H9 (cell line): ENCODE measurements around the gene ZC3H8. TPM values are rescaled to one million over a fixed set of nuclear protein-coding genes. Genes with fewer than 3 reads are reported as not detected.

ENCODE experiments used
- DNase-seq: peaks from one replicate; pipeline ENCODE4 v3.0.0-alpha.2; 2017
- H2AFZ ChIP-seq: one replicate; pipeline ENCODE4 v1.6.1; 2013; ENCODE audit warnings: mild to moderate bottlenecking, low read length, control low read depth, moderate library complexity
- H2AK5ac ChIP-seq: 2 replicates; pipeline ENCODE4 v1.6.1; 2013; ENCODE audit warnings: low read length, control low read depth, mixed read lengths; ENCODE audit not compliant: insufficient read length
- H2BK120ac ChIP-seq: one replicate; pipeline ENCODE4 v1.6.1; 2013; ENCODE audit warnings: low read depth, mild to moderate bottlenecking, low read length, control low read depth, inconsistent platforms; ENCODE audit not compliant: poor library complexity, severe bottlenecking
- H2BK12ac ChIP-seq: 2 replicates; pipeline ENCODE4 v1.6.1; 2013; ENCODE audit warnings: low read length, control low read depth, mixed read lengths, low read depth; ENCODE audit not compliant: insufficient read length
- H2BK15ac ChIP-seq: 2 replicates; pipeline ENCODE4 v1.6.1; 2013; ENCODE audit warnings: low read depth, low read length, control low read depth
- H2BK20ac ChIP-seq: one replicate; pipeline ENCODE4 v1.6.1; 2013; ENCODE audit warnings: low read depth, mild to moderate bottlenecking, low read length, control low read depth, inconsistent platforms; ENCODE audit not compliant: poor library complexity, severe bottlenecking
- H2BK5ac ChIP-seq: 2 replicates; pipeline ENCODE4 v1.6.1; 2013; ENCODE audit warnings: low read length, control low read depth, mixed read lengths; ENCODE audit not compliant: insufficient read length
- H3K14ac ChIP-seq: 2 replicates; pipeline ENCODE4 v1.6.1; 2013; ENCODE audit warnings: low read length, control low read depth; ENCODE audit not compliant: insufficient read depth
- H3K18ac ChIP-seq: 2 replicates; pipeline ENCODE4 v1.6.1; 2013; ENCODE audit warnings: low read depth, mild to moderate bottlenecking, mixed read lengths, low read length, control low read depth; ENCODE audit not compliant: insufficient read length
- H3K23ac ChIP-seq: 2 replicates; pipeline ENCODE4 v1.6.1; 2013; ENCODE audit warnings: low read length, control low read depth, mixed read lengths, low read depth; ENCODE audit not compliant: insufficient read length
- H3K23me2 ChIP-seq: 2 replicates; pipeline ENCODE4 v1.6.1; 2013; ENCODE audit warnings: low read depth, mild to moderate bottlenecking, mixed read lengths, low read length, control low read depth; ENCODE audit not compliant: insufficient read length, poor library complexity, severe bottlenecking
- H3K27ac ChIP-seq: 2 replicates; pipeline ENCODE4 v1.5.1; 2013; ENCODE audit warnings: low read length, control low read depth, mixed read lengths, low read depth; ENCODE audit not compliant: insufficient read length
- H3K27me3 ChIP-seq: 2 replicates; pipeline ENCODE4 v1.6.1; 2013; ENCODE audit warnings: low read length, control low read depth, inconsistent platforms; ENCODE audit not compliant: insufficient read depth
- H3K4ac ChIP-seq: 2 replicates; pipeline ENCODE4 v1.6.1; 2013; ENCODE audit warnings: low read depth, mild to moderate bottlenecking, control low read depth, inconsistent platforms, low read length, moderate library complexity
- H3K4me1 ChIP-seq: 2 replicates; pipeline ENCODE4 v1.6.1; 2013; ENCODE audit warnings: low read length, control low read depth, inconsistent platforms; ENCODE audit not compliant: insufficient read depth
- H3K4me2 ChIP-seq: 2 replicates; pipeline ENCODE4 v1.6.1; 2013; ENCODE audit warnings: low read length, control low read depth, mixed read lengths; ENCODE audit not compliant: insufficient read length, insufficient read depth
- H3K56ac ChIP-seq: 2 replicates; pipeline ENCODE4 v1.6.1; 2013; ENCODE audit warnings: low read depth, mild to moderate bottlenecking, mixed read lengths, low read length, control low read depth; ENCODE audit not compliant: insufficient read length
- H3K79me1 ChIP-seq: 2 replicates; pipeline ENCODE4 v1.6.1; 2013; ENCODE audit warnings: low read depth, mild to moderate bottlenecking, moderate library complexity, low read length, control low read depth, inconsistent platforms; ENCODE audit not compliant: insufficient read depth, poor library complexity, severe bottlenecking
- H3K79me2 ChIP-seq: 2 replicates; pipeline ENCODE4 v1.6.1; 2013; ENCODE audit warnings: low read length, control low read depth, inconsistent platforms; ENCODE audit not compliant: insufficient read depth
- H3K9ac ChIP-seq: 2 replicates; pipeline ENCODE4 v1.6.1; 2013; ENCODE audit warnings: low read length, control low read depth, mixed read lengths; ENCODE audit not compliant: insufficient read length; ENCODE audit errors: extremely low read depth
- H3K9me3 ChIP-seq: one replicate; pipeline ENCODE4 v1.6.1; 2013; ENCODE audit warnings: low read depth, low read length, inconsistent platforms; ENCODE audit not compliant: control insufficient read depth
- H3T11ph ChIP-seq: one replicate; pipeline ENCODE4 v1.6.1; 2013; ENCODE audit warnings: mild to moderate bottlenecking, low read length, control low read depth, inconsistent platforms
- H4K20me1 ChIP-seq: one replicate; pipeline ENCODE4 v1.6.1; 2013; ENCODE audit not compliant: control insufficient read depth, insufficient read length, insufficient read depth
- H4K5ac ChIP-seq: 2 replicates; pipeline ENCODE4 v1.6.1; 2013; ENCODE audit warnings: low read depth, mild to moderate bottlenecking, mixed read lengths, low read length, control low read depth; ENCODE audit not compliant: insufficient read length
- H4K8ac ChIP-seq: replicated peaks from 2 replicates; pipeline ENCODE4 v1.6.1; 2013; ENCODE audit warnings: low read length, control low read depth, mixed read lengths, low read depth; ENCODE audit not compliant: insufficient read length
- H4K91ac ChIP-seq: 2 replicates; pipeline ENCODE4 v1.6.1; 2013; ENCODE audit warnings: low read depth, mild to moderate bottlenecking, moderate library complexity, mixed read lengths, low read length, control low read depth; ENCODE audit not compliant: insufficient read length
- H3K27ac Mint-ChIP-seq, 3 experiments: 2 replicates in 2 of 3; 3 replicates in 1 of 3; pipeline ENCODE4 v1.8.0; 2020 to 2021; ENCODE audit warnings: mixed read lengths in 3 of 3, mild to moderate bottlenecking in 1 of 3, moderate library complexity in 1 of 3
- H3K27me3 Mint-ChIP-seq: 2 replicates; pipeline ENCODE4 v1.8.0; 2021; ENCODE audit warnings: low read depth, mild to moderate bottlenecking, moderate library complexity, mixed read lengths
- H3K36me3 Mint-ChIP-seq, 3 experiments: 2 replicates in 2 of 3; 3 replicates in 1 of 3; pipeline ENCODE4 v1.8.0; 2020 to 2021; ENCODE audit warnings: low read depth in 3 of 3, mixed read lengths in 3 of 3; ENCODE audit not compliant: insufficient read depth in 1 of 3
- H3K4me1 Mint-ChIP-seq, 2 experiments: 2 replicates each; pipeline ENCODE4 v1.8.0; 2020; ENCODE audit warnings: mixed read lengths in 2 of 2
- H3K4me3 Mint-ChIP-seq, 2 experiments: 2 replicates in 1 of 2; 3 replicates in 1 of 2; pipeline ENCODE4 v1.8.0; 2020 to 2021; ENCODE audit warnings: mild to moderate bottlenecking in 2 of 2, mixed read lengths in 2 of 2, moderate library complexity in 1 of 2
- H3K9me3 Mint-ChIP-seq, 2 experiments: 2 replicates in 1 of 2; 3 replicates in 1 of 2; pipeline ENCODE4 v1.8.0; 2020; ENCODE audit warnings: mild to moderate bottlenecking in 2 of 2, mixed read lengths in 2 of 2, moderate library complexity in 1 of 2
- CTCF ChIP-seq: fragments of 200-600 bp; sonication (generic); conservative IDR thresholded peaks from 3 replicates; pipeline ENCODE4 v1.8.0; 2021; ENCODE audit warnings: antibody characterized with exemption, mild to moderate bottlenecking
- WGBS: extraction: QIAGEN DNeasy Blood & Tissue Kit; methylation state at CpG from one replicate; pipeline ENCODE4 v1.1.7; 2013; ENCODE audit warnings: missing lambda C conversion rate, low lambda C conversion rate, mixed read lengths; ENCODE audit not compliant: insufficient read length; ENCODE audit errors: extremely low coverage; 5-methylcytosine and 5-hydroxymethylcytosine counted together
- total RNA-seq: library from RNA; stranded (reverse); gene quantifications from 2 replicates; pipeline ENCODE4 v1.2.1, GENCODE V29; 2021

Gene ZC3H8
- total RNA-seq, 1 experiment from 2014 or later, result 6.9 TPM

- no peak overlapping the region for H3K14ac ChIP-seq
- no peak overlapping the region for H3K56ac ChIP-seq
- no peaks in the 10 kb centered on the region for H3K79me2 ChIP-seq
- no peak overlapping the region for H2BK15ac ChIP-seq
- no CpG with 5 or more reads among the region's 4 CpGs for WGBS
- Mint-ChIP-seq H3K4me1 (peaks cover 3 to 6% of the 10 kb centered on the region in 2 experiments; a peak in 2 of 4 replicates), H3K9me3 (no peaks in the 10 kb centered on the region; a peak in 1 of 5 replicates), H3K36me3 (peaks cover 0 to 4% (median 0%) of the 10 kb centered on the region in 3 experiments; a peak in 1 of 7 replicates), H3K27ac (no peak overlapping the region; a peak in 1 of 7 replicates), H3K4me3 (no peak overlapping the region), H3K27me3 (no peaks in the 10 kb centered on the region)
- no peak overlapping the region for H3K18ac ChIP-seq
- no peak overlapping the region for H3K4me2 ChIP-seq
- TF ChIP-seq CTCF, result no peak
- no peak overlapping the region for H3K9ac ChIP-seq
- no peaks in the 10 kb centered on the region for H3K79me1 ChIP-seq
- H4K20me1 ChIP-seq, result no peaks in the 10 kb centered on the region
- no peaks in the 10 kb centered on the region for H3K9me3 ChIP-seq
- H2BK20ac ChIP-seq, result no peak overlapping the region
- no peak overlapping the region for H3K27ac ChIP-seq
- H3K23ac ChIP-seq, result no peak overlapping the region
- H2AK5ac ChIP-seq, result no peak overlapping the region
- H4K8ac ChIP-seq, result no peak overlapping the region
- H4K5ac ChIP-seq, result no peak overlapping the region
- no peaks in the 10 kb centered on the region for H3K4me1 ChIP-seq
- no peak overlapping the region for H3T11ph ChIP-seq
- H2BK120ac ChIP-seq, result no peak overlapping the region
- H3K23me2 ChIP-seq, result no peaks in the 10 kb centered on the region
- H4K91ac ChIP-seq, result no peak overlapping the region
- no peak overlapping the region for H2BK12ac ChIP-seq
- no peak overlapping the region for H2BK5ac ChIP-seq
- H3K27me3 ChIP-seq, result no peaks in the 10 kb centered on the region
- H2AFZ ChIP-seq, result no peak overlapping the region
- DNase-seq, result no peak
- no peak overlapping the region for H3K4ac ChIP-seq
Observed at GRCh38 chr2:112194482-112194881, 60.4 kb downstream of the ZC3H8 start.
